Measurements from ENCODE around the gene CDIPT. TPM values are rescaled to one million over a fixed set of nuclear protein-coding genes. Genes with fewer than 3 reads are reported as not detected.
A peak's percentile ranks its signal among the peaks of the same experiment; 100 is the strongest.
"Not testable (repeated sequence)": the region's sequence is repeated elsewhere in the genome, so short reads cannot be mapped to it uniquely, and the experiment has no call there.

The CDIPT gene
- total RNA-seq, 1 donor from 2014 or later = 68.6 TPM

DNA sequence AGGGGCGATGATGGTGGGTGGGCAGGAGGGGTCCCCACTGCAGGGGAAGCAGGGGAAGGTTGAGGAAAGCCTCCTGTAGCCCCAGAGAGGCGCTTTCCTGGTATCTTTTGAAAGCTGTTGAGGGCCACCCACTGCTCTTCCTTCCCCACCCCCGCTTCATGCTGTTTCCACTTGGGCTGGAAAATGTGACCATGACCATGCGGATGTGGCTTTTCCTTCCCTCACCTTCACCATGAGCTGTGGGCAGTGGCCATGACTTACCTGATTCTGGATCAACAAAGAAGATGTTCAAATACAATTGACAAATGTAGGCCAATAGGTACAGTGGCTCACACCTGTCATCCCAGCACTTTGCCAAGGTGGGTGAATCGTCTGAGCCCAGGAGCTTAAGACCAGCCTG, 28.9 kb downstream of the CDIPT start:
- Histone ChIP-seq H3K27me3 (ENCODE audit: low read depth) (no peaks in the 10 kb centered on the region), H3K4me3 (no peak overlapping the region), H3K36me3 (peaks cover 83% of the 10 kb centered on the region), H3K27ac (replicated peaks) (no peak overlapping the region), H3K9me3 (replicated peaks) (no peaks in the 10 kb centered on the region), H3K4me1 (peaks cover 21% of the 10 kb centered on the region)
- TF ChIP-seq, protein P1, sequence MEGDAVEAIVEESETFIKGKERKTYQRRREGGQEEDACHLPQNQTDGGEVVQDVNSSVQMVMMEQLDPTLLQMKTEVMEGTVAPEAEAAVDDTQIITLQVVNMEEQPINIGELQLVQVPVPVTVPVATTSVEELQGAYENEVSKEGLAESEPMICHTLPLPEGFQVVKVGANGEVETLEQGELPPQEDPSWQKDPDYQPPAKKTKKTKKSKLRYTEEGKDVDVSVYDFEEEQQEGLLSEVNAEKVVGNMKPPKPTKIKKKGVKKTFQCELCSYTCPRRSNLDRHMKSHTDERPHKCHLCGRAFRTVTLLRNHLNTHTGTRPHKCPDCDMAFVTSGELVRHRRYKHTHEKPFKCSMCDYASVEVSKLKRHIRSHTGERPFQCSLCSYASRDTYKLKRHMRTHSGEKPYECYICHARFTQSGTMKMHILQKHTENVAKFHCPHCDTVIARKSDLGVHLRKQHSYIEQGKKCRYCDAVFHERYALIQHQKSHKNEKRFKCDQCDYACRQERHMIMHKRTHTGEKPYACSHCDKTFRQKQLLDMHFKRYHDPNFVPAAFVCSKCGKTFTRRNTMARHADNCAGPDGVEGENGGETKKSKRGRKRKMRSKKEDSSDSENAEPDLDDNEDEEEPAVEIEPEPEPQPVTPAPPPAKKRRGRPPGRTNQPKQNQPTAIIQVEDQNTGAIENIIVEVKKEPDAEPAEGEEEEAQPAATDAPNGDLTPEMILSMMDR (IDR thresholded peaks at IDR 0.05; ENCODE audit: borderline replicate concordance) = no peak
- no peak for DNase-seq
- intact Hi-C loops (cut with micrococcal nuclease) = no loop called here

DNA sequence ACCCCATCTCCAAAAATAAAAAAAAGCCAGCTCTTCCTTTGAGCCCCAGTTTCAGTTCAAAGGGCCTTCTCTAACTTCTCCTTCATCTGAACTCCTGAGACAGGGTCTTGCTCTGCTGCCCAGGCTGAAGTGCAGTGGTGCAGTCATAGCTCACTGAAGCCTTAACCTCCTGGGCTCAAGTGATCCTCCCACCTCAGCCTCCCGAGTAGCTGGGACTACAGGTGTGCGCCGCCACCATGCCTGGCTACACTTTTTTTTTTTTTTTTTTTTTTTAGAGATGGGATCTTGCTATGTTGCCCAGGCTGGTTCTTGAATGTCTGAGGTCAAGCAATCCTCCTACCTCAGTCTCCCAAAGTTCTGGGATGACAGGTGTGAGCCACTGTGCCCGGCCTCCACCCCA, 29.8 kb downstream of the CDIPT start:
- DNase-seq; H3K27ac ChIP-seq (replicated peaks); H3K9me3 ChIP-seq (replicated peaks); H3K27me3 ChIP-seq (ENCODE audit: low read depth); H3K4me3 ChIP-seq; intact Hi-C loops (cut with micrococcal nuclease): not testable (repeated sequence)
- H3K36me3 ChIP-seq = peaks cover 75% of the 10 kb centered on the region
- peaks cover 23% of the 10 kb centered on the region for H3K4me1 ChIP-seq

DNA sequence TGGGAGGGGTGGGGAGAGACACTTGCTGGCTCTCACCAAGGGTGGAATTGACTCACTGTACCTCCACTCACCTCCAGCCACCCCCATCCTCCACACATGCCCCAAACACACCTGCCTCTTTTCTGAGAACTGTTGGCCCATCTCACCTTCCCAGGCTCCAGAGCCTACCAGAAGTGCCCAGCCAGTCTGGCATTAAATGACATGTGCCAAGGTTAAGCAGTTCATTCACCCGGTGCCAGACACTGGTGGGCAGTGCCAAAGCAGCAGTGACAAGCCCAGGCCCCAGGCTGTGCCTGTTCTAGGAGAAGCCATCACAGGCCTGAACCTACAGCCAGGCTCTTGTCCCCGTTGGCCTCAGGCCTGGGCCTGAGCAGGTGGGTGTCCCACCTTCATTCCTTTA, 31.5 kb downstream of the CDIPT start:
- no peaks in the 10 kb centered on the region for H3K9me3 ChIP-seq (replicated peaks)
- H3K27ac ChIP-seq (replicated peaks) = no peak overlapping the region
- peaks cover 37% of the 10 kb centered on the region for H3K4me1 ChIP-seq
- H3K36me3 ChIP-seq = peaks cover 58% of the 10 kb centered on the region
- TF ChIP-seq, protein P1 (IDR thresholded peaks at IDR 0.05; ENCODE audit: borderline replicate concordance) = no peak
- no peak overlapping the region for H3K4me3 ChIP-seq
- no peak for DNase-seq
- no peaks in the 10 kb centered on the region for H3K27me3 ChIP-seq (ENCODE audit: low read depth)
- intact Hi-C loops (cut with micrococcal nuclease) = no loop called here

DNA sequence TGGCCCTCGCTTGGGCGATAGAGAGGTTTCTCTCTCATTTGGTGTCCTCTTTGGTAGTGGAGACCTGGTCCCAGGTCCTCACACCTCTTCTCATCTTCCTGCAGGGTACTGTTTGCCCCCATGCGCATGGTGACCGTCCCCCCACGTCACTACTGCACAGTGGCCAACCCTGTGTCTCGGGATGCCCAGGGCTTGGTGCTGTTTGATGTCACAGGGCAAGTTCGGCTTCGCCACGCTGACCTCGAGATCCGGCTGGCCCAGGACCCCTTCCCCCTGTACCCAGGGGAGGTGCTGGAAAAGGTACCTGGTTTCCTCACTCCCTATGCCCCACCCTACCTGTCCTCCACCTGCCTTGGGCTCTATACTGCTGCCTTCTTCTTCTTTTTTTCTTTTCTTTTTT, 32.3 kb downstream of the CDIPT start:
- intact Hi-C loops (cut with micrococcal nuclease) = no loop called here
- peaks cover 50% of the 10 kb centered on the region for H3K36me3 ChIP-seq

DNA sequence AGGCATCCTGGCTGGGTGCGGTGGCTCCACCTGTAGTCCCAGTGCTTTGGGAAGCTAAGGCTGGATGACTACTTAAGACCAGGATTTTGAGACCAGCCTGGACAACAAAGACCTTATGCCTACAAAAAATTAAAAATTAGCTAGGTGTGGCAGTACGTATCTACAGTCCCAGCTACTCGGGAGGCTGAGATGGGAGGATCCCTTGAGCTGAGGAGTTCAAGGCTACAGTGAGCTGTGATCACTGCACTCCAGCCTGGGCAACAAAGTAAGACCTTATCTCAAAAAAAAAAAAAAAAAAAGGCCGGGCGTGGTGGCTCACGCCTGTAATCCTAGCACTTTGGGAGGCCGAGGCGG, 36.7 kb downstream of the CDIPT start:
- Histone ChIP-seq H3K9me3 (replicated peaks) (no peaks in the 10 kb centered on the region), H3K36me3 (peaks cover 12% of the 10 kb centered on the region), H3K27ac (replicated peaks) (peak overlapping the region; percentile 87), H3K27me3 (ENCODE audit: low read depth) (no peaks in the 10 kb centered on the region), H3K4me3 (no peak overlapping the region), H3K4me1 (peaks cover 82% of the 10 kb centered on the region)
- intact Hi-C loops (cut with micrococcal nuclease) = no loop called here
- no peak for DNase-seq
- TF ChIP-seq, protein P1 (IDR thresholded peaks at IDR 0.05; ENCODE audit: borderline replicate concordance) = no peak

More for the DNA sequence above, 32.3 kb downstream of the CDIPT start:
- TF ChIP-seq, protein P1 (IDR thresholded peaks at IDR 0.05; ENCODE audit: borderline replicate concordance) = no peak
- Histone ChIP-seq H3K27me3 (ENCODE audit: low read depth) (no peaks in the 10 kb centered on the region), H3K27ac (replicated peaks) (no peak overlapping the region), H3K9me3 (replicated peaks) (no peaks in the 10 kb centered on the region), H3K4me3 (no peak overlapping the region), H3K4me1 (peaks cover 44% of the 10 kb centered on the region)
- DNase-seq = no peak

DNA sequence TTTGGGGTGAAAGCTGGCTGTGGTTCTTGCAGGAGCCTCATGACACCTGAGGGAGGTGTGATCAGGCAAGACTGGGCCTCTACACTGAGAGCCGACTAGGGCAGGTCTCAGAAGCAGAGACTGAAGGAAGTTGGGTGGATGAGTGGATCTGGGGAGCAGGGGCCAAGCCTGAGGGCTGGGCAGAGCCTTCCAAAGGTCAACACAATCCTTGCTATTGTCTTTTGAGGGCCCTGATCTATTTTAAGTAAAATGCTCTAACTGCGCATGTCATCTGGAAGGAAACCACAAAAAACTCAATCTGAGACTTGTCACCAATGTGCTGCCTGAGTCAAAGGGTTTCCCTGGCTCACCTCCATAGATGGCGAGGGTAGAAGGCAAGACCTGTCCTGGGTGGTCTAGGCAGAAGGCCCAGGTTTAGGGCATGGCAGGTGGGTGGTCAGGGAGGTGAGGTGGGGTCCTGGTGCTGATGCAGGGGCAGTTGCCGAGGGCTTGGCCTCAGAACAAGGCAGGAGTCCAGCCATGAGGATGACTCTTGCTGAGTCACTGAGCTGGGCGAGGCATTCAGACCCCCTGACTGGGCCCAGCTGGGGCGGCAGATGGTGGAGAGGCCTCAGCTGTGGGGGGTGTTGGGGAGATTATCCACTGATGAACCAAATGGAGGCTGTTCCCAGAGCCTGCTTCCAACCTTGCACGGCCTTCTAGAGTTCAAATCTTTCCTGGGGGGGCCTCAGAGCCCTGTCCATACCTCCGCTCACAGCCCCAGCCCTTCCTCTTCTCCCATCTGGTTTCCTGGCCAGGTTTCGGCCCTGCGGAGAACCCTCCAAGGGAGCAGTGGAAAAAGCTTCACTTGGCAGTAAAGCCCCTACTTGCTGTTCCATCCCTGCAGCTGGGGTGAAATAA, 37.6 kb downstream of the CDIPT start:
- peak; percentile 67 for DNase-seq
- peak overlapping the region; percentile 21 for H3K4me3 ChIP-seq
- H3K9me3 ChIP-seq (replicated peaks) = no peaks in the 10 kb centered on the region
- peak overlapping the region; percentile 87 for H3K27ac ChIP-seq (replicated peaks)
- H3K4me1 ChIP-seq = peaks cover 86% of the 10 kb centered on the region
- intact Hi-C loops (cut with micrococcal nuclease) = no loop called here
- H3K27me3 ChIP-seq (ENCODE audit: low read depth) = no peaks in the 10 kb centered on the region
- TF ChIP-seq, protein P1 (IDR thresholded peaks at IDR 0.05; ENCODE audit: borderline replicate concordance) = no peak
- H3K36me3 ChIP-seq = peaks cover 4% of the 10 kb centered on the region

Measured in left ventricle myocardium inferior (tissue), 1 donor.